Right lobe of liver (tissue), 4 donors: ENCODE data around the gene GRM8.

Experiments used
- CTCF ChIP-seq, 4 donors: fragments of 200-600 bp in 3 of 4; fragments of 450-650 bp in 1 of 4; IDR thresholded peaks; one replicate each; pipeline versions ENCODE4 v1.5.1 to v1.8.0; 2016 to 2022; ENCODE audit warnings: antibody characterized with exemption in 4 of 4, mild to moderate bottlenecking in 2 of 4
- POLR2A ChIP-seq: fragments of 450-650 bp; IDR thresholded peaks from one replicate; pipeline ENCODE4 v1.6.1; 2017; ENCODE audit warnings: antibody characterized with exemption, mild to moderate bottlenecking
- donor health status: DM: no; HTN: no; CAD: no.
- donor health status: DM: no; HTN: no; CAD: no.
- donor health status: DM: no; HTN: yes; CAD: no.

- TF ChIP-seq CTCF (IDR thresholded peaks at IDR 0.05) (no peak), POLR2A (no peak)
These were observed 663.6 kb downstream of the GRM8 start for GRCh38 chr7:126589068-126589684.
